Subcutaneous abdominal adipose tissue (tissue), 5 donors: ENCODE results near the gene VSIR.

Experiments
- H3K27ac ChIP-seq: one replicate; pipeline ENCODE4 v1.7.0; 2013; ENCODE audit warnings: low read depth, mild to moderate bottlenecking, inconsistent platforms, low read length, moderate library complexity
- H3K27me3 ChIP-seq, 5 donors: one replicate each; pipeline ENCODE4 v1.7.0; 2013; ENCODE audit warnings: low read length in 5 of 5, inconsistent platforms in 1 of 5; ENCODE audit not compliant: control insufficient read depth in 5 of 5, insufficient read depth in 4 of 5
- H3K36me3 ChIP-seq, 5 donors: one replicate each; pipeline ENCODE4 v1.7.0; 2013; ENCODE audit warnings: low read length in 5 of 5; ENCODE audit not compliant: control insufficient read depth in 5 of 5, insufficient read depth in 5 of 5
- H3K4me1 ChIP-seq, 5 donors: one replicate each; pipeline ENCODE4 v1.7.0; 2013; ENCODE audit warnings: low read length in 5 of 5, mild to moderate bottlenecking in 3 of 5, moderate library complexity in 1 of 5; ENCODE audit not compliant: control insufficient read depth in 5 of 5, insufficient read depth in 5 of 5
- H3K4me3 ChIP-seq, 5 donors: one replicate each; pipeline ENCODE4 v1.7.0; 2013; ENCODE audit warnings: low read length in 5 of 5, low read depth in 1 of 5
- H3K9ac ChIP-seq, 5 donors: one replicate each; pipeline ENCODE4 v1.7.0; 2013; ENCODE audit warnings: low read length in 5 of 5, mild to moderate bottlenecking in 4 of 5, moderate library complexity in 3 of 5
- H3K9me3 ChIP-seq, 5 donors: one replicate each; pipeline ENCODE4 v1.7.0; 2013; ENCODE audit warnings: low read length in 5 of 5; ENCODE audit not compliant: control insufficient read depth in 5 of 5
- donor health status: healthy.
- donor health status: healthy.
- donor health status: healthy.
- donor health status: healthy.
- donor health status: healthy.

VSIR gene

DNA sequence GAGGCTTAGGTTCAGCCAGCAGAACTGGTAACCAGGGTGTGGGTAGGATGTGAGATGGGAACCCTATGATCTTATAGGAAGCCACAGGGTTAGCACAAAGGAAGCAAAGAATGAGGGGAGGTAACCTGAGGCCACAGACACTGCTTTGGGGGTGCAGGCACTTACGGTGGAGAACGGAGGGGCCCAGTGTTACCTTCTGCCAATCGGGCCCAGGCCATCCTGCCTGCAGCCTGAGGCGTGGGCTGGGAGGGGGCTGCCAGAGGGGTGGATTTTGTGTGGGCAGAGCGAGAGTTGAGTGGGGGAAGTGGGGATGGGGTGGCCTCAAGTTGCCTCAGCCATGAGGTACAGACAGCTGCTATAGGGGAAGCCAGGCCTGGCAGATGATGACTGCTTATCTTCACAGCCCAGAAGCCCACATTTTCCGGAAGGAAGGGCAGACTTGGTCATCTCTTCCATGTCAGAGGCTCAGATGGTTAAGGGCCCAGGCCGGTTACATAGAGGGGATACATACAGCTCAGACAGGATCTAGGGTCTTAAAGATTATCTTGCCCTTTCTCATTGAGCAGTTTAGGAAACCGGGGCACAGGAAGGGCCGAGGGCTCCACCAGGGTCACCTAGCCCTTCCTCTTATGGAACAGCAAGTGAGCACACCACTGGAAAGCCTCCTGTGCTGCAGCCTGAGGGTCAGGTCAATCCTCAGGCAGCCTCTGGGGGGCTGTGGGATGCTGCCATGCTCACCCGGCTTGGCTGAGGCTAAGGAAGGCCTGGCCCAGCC lies 24.4 kb upstream of the VSIR start:
- H3K9me3 ChIP-seq, result no peaks in the 10 kb centered on the region
- H3K4me1 ChIP-seq, result peaks cover 0 to 15% (median 4%) of the 10 kb centered on the region in 5 donors
- H3K4me3 ChIP-seq, result no peak overlapping the region
- H3K27ac ChIP-seq, result no peak overlapping the region
- H3K9ac ChIP-seq, result no peak overlapping the region
- no peaks in the 10 kb centered on the region for H3K36me3 ChIP-seq
- H3K27me3 ChIP-seq, result no peaks in the 10 kb centered on the region

GRCh38 chr10:71796749-71797405 lies 23.6 kb upstream of the VSIR start:
- Histone ChIP-seq H3K4me1 (peaks cover 0 to 11% (median 4%) of the 10 kb centered on the region in 5 donors), H3K9me3 (no peaks in the 10 kb centered on the region), H3K36me3 (no peaks in the 10 kb centered on the region)

DNA sequence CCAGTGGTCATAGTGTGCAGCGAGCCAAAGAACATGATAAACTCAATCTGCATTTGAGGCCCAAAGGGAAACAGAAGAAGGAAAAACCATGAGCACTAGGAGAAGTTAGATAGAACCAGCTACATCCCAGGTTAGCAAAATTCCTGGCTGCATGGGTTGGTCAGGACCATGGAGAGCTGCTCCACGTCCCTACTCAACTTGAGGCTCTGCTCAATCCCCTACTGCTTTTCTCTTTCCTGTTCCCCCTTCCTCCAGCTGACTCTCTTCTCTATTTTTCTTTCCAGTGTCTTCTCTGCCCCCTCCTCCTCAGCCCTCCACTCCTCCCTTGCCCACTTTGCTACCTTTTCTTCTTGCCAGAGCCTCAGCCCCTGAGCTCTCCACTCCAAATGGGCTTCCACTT lies 21.9 kb upstream of the VSIR start:
- Histone ChIP-seq H3K36me3 (no peaks in the 10 kb centered on the region), H3K4me3 (no peak overlapping the region), H3K27ac (no peak overlapping the region)

More at GRCh38 chr10:71796749-71797405, 23.6 kb upstream of the VSIR start:
- Histone ChIP-seq H3K4me3 (no peak overlapping the region), H3K27me3 (no peaks in the 10 kb centered on the region), H3K9ac (no peak overlapping the region), H3K27ac (no peak overlapping the region)

DNA sequence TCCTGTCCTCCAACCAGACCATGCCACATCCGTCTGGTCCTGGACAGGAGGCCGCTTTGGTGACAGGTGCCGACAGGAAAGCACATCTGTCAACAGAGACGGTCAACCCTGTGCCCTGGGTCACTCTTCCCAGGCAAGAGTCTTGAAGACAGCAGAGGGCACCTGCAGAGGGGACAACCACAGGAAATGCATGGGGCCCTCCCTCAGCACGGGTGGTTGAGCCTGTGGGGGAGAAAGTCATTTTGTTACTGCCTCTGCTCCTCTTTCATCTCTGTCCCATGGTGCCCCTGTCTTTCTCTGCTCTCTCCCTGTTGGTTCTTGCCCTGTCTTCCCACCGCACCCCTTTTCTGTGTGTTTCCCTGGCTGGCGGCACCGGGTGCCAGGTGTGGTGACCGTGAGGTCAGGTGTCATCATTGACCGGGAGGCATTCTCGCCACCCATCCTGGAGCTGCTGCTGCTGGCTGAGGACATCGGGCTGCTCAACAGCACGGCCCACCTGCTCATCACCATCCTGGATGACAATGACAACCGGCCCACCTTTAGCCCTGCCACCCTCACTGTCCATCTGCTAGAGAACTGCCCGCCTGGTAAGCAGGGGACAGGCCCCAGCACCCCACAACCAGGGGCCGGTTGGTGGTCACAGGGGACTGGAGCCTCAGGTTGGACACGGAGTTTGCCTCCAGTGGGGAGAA lies 17.6 kb upstream of the VSIR start:
- Histone ChIP-seq H3K27me3 (no peaks in the 10 kb centered on the region), H3K4me1 (no peaks in the 10 kb centered on the region), H3K36me3 (no peaks in the 10 kb centered on the region), H3K4me3 (no peak overlapping the region), H3K9ac (no peak overlapping the region), H3K27ac (no peak overlapping the region), H3K9me3 (no peaks in the 10 kb centered on the region)

More for the DNA sequence above, 21.9 kb upstream of the VSIR start:
- H3K27me3 ChIP-seq, result no peaks in the 10 kb centered on the region
- H3K9ac ChIP-seq, result no peak overlapping the region
- no peaks in the 10 kb centered on the region for H3K9me3 ChIP-seq
- peaks cover 0 to 8% (median 4%) of the 10 kb centered on the region in 5 donors for H3K4me1 ChIP-seq

- Histone ChIP-seq H3K9me3 (no peaks in the 10 kb centered on the region), H3K4me3 (no peak overlapping the region), H3K36me3 (no peaks in the 10 kb centered on the region), H3K9ac (no peak overlapping the region), H3K27me3 (no peaks in the 10 kb centered on the region), H3K4me1 (peaks cover 0 to 4% (median 0%) of the 10 kb centered on the region in 5 donors), H3K27ac (no peak overlapping the region)
Measured at GRCh38 chr10:71789871-71790270, 16.6 kb upstream of the VSIR start.

DNA sequence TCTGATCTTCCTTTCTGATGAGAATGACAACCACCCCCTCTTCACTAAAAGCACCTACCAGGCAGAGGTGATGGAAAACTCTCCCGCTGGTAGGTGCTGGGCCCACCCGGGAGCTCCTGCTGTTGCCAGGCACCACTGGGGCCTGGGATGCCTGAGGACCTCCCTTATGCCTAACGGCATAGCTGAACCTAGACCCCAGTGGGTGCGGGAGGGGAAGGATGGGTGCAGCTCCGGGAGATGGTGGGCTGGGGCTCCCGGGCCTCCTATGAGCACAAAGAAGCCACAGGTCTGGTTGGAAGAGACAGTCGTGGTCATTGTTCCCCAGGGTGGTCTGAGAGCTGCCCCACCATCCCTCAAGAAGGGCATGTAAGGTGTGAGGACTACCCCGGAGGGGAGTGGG lies 15.6 kb upstream of the VSIR start:
- Histone ChIP-seq H3K4me3 (no peak overlapping the region), H3K9me3 (no peaks in the 10 kb centered on the region), H3K4me1 (peaks cover 0 to 4% (median 0%) of the 10 kb centered on the region in 5 donors), H3K27me3 (no peaks in the 10 kb centered on the region), H3K36me3 (no peaks in the 10 kb centered on the region), H3K27ac (no peak overlapping the region), H3K9ac (no peak overlapping the region)

GRCh38 chr10:71784679-71785272 lies 11.5 kb upstream of the VSIR start:
- no peak overlapping the region for H3K27ac ChIP-seq
- no peaks in the 10 kb centered on the region for H3K27me3 ChIP-seq
- no peak overlapping the region for H3K9ac ChIP-seq
- H3K4me3 ChIP-seq, result no peak overlapping the region
- no peaks in the 10 kb centered on the region for H3K9me3 ChIP-seq
- no peaks in the 10 kb centered on the region for H3K36me3 ChIP-seq
- H3K4me1 ChIP-seq, result peaks cover 0 to 20% (median 16%) of the 10 kb centered on the region in 5 donors

DNA sequence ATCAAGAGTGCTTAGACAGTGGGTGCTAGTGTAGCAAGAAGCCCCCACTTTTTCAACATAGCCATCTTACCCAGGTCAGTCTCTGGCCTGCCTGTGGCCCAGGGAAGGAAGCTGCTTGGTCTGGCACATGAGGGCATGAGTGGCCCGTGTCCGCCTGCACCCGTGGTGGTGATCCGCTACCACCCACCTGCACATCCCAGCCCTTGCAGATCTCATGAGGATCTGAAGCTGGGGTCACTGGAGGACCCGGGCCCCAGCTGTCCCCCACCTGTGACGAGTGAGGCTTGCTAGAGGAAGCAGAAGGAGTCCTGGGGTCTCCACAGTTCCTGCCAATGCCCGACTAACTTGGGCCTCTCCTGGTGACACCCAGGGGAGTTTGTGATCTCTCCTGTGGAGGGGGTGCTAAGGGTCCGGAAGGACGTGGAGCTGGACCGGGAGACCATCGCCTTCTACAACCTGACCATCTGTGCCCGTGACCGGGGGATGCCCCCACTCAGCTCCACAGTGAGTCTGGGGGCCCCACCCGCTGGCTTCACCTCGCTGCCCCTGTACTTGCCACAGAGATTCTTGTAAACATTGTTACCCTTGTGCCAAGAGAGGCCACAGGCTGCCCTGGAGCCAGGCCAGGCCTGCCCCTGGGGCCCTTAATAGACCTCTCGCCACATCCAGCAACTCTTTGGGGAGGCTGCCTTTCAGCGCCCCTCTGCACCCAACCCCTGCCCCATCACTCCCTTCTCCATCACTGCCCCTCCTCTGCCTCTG lies 10.8 kb upstream of the VSIR start:
- no peak overlapping the region for H3K4me3 ChIP-seq
- peaks cover 0 to 20% (median 16%) of the 10 kb centered on the region in 5 donors for H3K4me1 ChIP-seq
- H3K9ac ChIP-seq, result no peak overlapping the region
- H3K27ac ChIP-seq, result no peak overlapping the region
- no peaks in the 10 kb centered on the region for H3K36me3 ChIP-seq
- H3K9me3 ChIP-seq, result no peaks in the 10 kb centered on the region
- no peaks in the 10 kb centered on the region for H3K27me3 ChIP-seq

DNA sequence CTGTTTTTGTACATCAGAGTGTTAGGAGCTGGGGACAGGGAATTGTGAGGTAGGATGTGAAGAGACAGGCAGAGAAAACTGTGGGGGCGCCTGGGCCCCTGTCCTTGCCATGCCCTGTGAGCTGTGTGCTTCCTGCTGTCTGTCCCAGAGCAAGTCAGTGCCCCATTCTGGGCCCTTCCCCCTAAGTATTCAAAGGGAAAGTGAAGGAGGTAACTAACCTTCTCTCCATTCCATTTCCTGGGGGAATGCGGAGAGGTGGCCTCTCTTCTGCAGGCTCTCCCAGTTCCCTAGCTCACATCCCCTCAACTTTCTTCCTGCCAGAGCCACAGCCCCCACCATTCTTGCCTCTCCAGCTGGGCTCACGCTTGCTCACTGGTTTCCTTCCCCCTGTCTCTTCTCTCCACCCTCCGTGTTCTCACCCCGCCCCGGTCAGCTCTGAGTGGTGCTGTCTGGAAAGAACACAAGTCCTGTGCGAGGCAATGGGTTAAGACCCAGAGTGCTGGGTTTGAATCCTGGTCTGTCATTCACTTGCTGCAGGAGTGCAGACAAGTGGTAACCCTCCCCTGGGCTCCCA lies 9.7 kb upstream of the VSIR start:
- no peaks in the 10 kb centered on the region for H3K9me3 ChIP-seq
- no peaks in the 10 kb centered on the region for H3K36me3 ChIP-seq
- H3K27me3 ChIP-seq, result no peaks in the 10 kb centered on the region
- H3K4me3 ChIP-seq, result no peak overlapping the region
- H3K9ac ChIP-seq, result no peak overlapping the region
- H3K4me1 ChIP-seq, result peaks cover 0 to 20% (median 16%) of the 10 kb centered on the region in 5 donors
- H3K27ac ChIP-seq, result no peak overlapping the region
